Loucy (cell line): ENCODE results near the gene RPN2.
A peak's percentile ranks its signal among the peaks of the same experiment; 100 is the strongest.

Experiments used
- H2AFZ ChIP-seq: fragments of 200-600 bp; sonication (generic); 2 replicates; pipeline ENCODE4 v1.6.0; 2016; ENCODE audit warnings: antibody characterized with exemption, mild to moderate bottlenecking, low read length, moderate library complexity
- H3F3A ChIP-seq: fragments of 200-600 bp; 2 replicates; pipeline ENCODE4 v1.6.0; 2016; ENCODE audit warnings: antibody characterized with exemption, low read depth, mild to moderate bottlenecking
- H3K27me3 ChIP-seq: fragments of 200-600 bp; sonication (generic); 2 replicates; pipeline ENCODE4 v1.6.1; 2014; ENCODE audit warnings: low read length, mild to moderate bottlenecking; ENCODE audit not compliant: insufficient read depth, poor library complexity, severe bottlenecking
- H3K36me3 ChIP-seq: fragments of 200-600 bp; sonication (generic); 2 replicates; pipeline ENCODE4 v1.6.1; 2016; ENCODE audit warnings: low read length; ENCODE audit not compliant: insufficient read depth
- H3K4me1 ChIP-seq: fragments of 200-600 bp; sonication (generic); 2 replicates; pipeline ENCODE4 v1.5.1; 2014; ENCODE audit warnings: low read length, mild to moderate bottlenecking; ENCODE audit not compliant: insufficient read depth, poor library complexity, severe bottlenecking
- H3K4me2 ChIP-seq: fragments of 200-600 bp; sonication (generic); 2 replicates; pipeline ENCODE4 v1.6.0; 2014; ENCODE audit warnings: antibody characterized with exemption, low read length, low read depth, mild to moderate bottlenecking; ENCODE audit not compliant: poor library complexity, severe bottlenecking
- H3K4me3 ChIP-seq: fragments of 200-600 bp; sonication (generic); 2 replicates; pipeline ENCODE4 v1.5.1; 2014; ENCODE audit warnings: low read length, mild to moderate bottlenecking, mixed read lengths; ENCODE audit not compliant: poor library complexity, severe bottlenecking
- H3K79me2 ChIP-seq: fragments of 200-600 bp; sonication (generic); 2 replicates; pipeline ENCODE4 v1.6.1; 2014; ENCODE audit warnings: low read length; ENCODE audit not compliant: insufficient read depth
- H3K9ac ChIP-seq: fragments of 200-600 bp; sonication (generic); 2 replicates; pipeline ENCODE4 v1.6.0; 2014; ENCODE audit warnings: mild to moderate bottlenecking, low read depth, low read length, moderate library complexity; ENCODE audit not compliant: poor library complexity, severe bottlenecking
- H3K9me2 ChIP-seq: fragments of 200-600 bp; sonication (generic); replicated peaks from 2 replicates; pipeline ENCODE4 v1.6.1; 2016; ENCODE audit warnings: low read depth, low read length, mixed read lengths
- H3K9me3 ChIP-seq: fragments of 200-600 bp; sonication (generic); 2 replicates; pipeline ENCODE4 v1.6.1; 2014; ENCODE audit warnings: mild to moderate bottlenecking, antibody characterized with exemption, low read length, low read depth; ENCODE audit not compliant: insufficient read depth
- H4K20me1 ChIP-seq: fragments of 200-600 bp; sonication (generic); 2 replicates; pipeline ENCODE4 v1.6.0; 2014; ENCODE audit warnings: antibody characterized with exemption, low read length, mild to moderate bottlenecking; ENCODE audit not compliant: insufficient read depth, poor library complexity, severe bottlenecking
- CTCF ChIP-seq: fragments of 200-600 bp; sonication (generic); conservative IDR thresholded peaks from 2 replicates; pipeline ENCODE4 v1.5.1; 2014; ENCODE audit warnings: mild to moderate bottlenecking, antibody characterized with exemption, low read length
- EZH2phosphoT487 ChIP-seq: fragments of 200-600 bp; IDR thresholded peaks from 2 replicates; pipeline ENCODE4 v1.6.1; 2018; ENCODE audit warnings: antibody characterized with exemption, mild to moderate bottlenecking, moderate library complexity, borderline replicate concordance

RPN2 gene

GRCh38 chr20:37192137-37192854 lies 13.2 kb downstream of the RPN2 start:
- peaks cover 6% of the 10 kb centered on the region; the same call in 1 of the 2 replicates for H3F3A ChIP-seq
- H3K9me2 ChIP-seq = no peaks in the 10 kb centered on the region
- peaks cover 52% of the 10 kb centered on the region; the same call in 1 of the 2 replicates for H3K36me3 ChIP-seq
- peaks cover 69% of the 10 kb centered on the region for H4K20me1 ChIP-seq
- peaks cover 89% of the 10 kb centered on the region for H3K79me2 ChIP-seq
- H3K4me2 ChIP-seq = peak overlapping the region; percentile 75
- H3K27me3 ChIP-seq = no peaks in the 10 kb centered on the region
- H2AFZ ChIP-seq = no peak overlapping the region
- H3K4me3 ChIP-seq = peak overlapping the region; percentile 7
- H3K9me3 ChIP-seq = no peaks in the 10 kb centered on the region
- peak overlapping the region; percentile 1 for H3K9ac ChIP-seq
- H3K4me1 ChIP-seq = peaks cover 45% of the 10 kb centered on the region
- TF ChIP-seq EZH2phosphoT487 (no peak), CTCF (peak; percentile 92)

- no peaks in the 10 kb centered on the region for H3K27me3 ChIP-seq
- H3K9me2 ChIP-seq = no peaks in the 10 kb centered on the region
- TF ChIP-seq EZH2phosphoT487 (no peak), CTCF (no peak)
- peaks cover 45% of the 10 kb centered on the region for H3K4me1 ChIP-seq
- H3F3A ChIP-seq = peaks cover 6% of the 10 kb centered on the region; the same call in 1 of the 2 replicates
- H3K4me3 ChIP-seq = no peak overlapping the region
- H2AFZ ChIP-seq = no peak overlapping the region
- no peaks in the 10 kb centered on the region for H3K9me3 ChIP-seq
- peaks cover 91% of the 10 kb centered on the region for H3K79me2 ChIP-seq
- H3K9ac ChIP-seq = peak overlapping the region; percentile 37
- peaks cover 75% of the 10 kb centered on the region for H4K20me1 ChIP-seq
- H3K4me2 ChIP-seq = peak overlapping the region; percentile 75
- peaks cover 56% of the 10 kb centered on the region; the same call in 1 of the 2 replicates for H3K36me3 ChIP-seq
Measured at GRCh38 chr20:37193226-37193625, 14.1 kb downstream of the RPN2 start.

GRCh38 chr20:37193821-37194220 lies 14.7 kb downstream of the RPN2 start:
- no peaks in the 10 kb centered on the region for H3K27me3 ChIP-seq
- H4K20me1 ChIP-seq = peaks cover 76% of the 10 kb centered on the region

More at GRCh38 chr20:37193821-37194220, 14.7 kb downstream of the RPN2 start:
- Histone ChIP-seq H3K79me2 (peaks cover 90% of the 10 kb centered on the region), H3K4me1 (peaks cover 45% of the 10 kb centered on the region), H3K4me2 (peak overlapping the region; percentile 75), H3K36me3 (peaks cover 56% of the 10 kb centered on the region; the same call in 1 of the 2 replicates), H3K9me2 (no peaks in the 10 kb centered on the region), H3F3A (peaks cover 6% of the 10 kb centered on the region; the same call in 1 of the 2 replicates), H2AFZ (no peak overlapping the region), H3K4me3 (peak overlapping the region; percentile 19), H3K9me3 (no peaks in the 10 kb centered on the region), H3K9ac (peak overlapping the region; percentile 37)
- TF ChIP-seq EZH2phosphoT487 (no peak), CTCF (no peak)
